ENCODE measurements around the gene MYBPC1. TPM values are rescaled to one million over a fixed set of nuclear protein-coding genes. Genes with fewer than 3 reads are reported as not detected.
"Not testable (repeated sequence)": the region's sequence is repeated elsewhere in the genome, so short reads cannot be mapped to it uniquely, and the experiment has no call there.

MYBPC1 gene
- polyA plus RNA-seq, 1 of the 3 experiments (the other 2 are of a cell fraction), result not detected

DNA sequence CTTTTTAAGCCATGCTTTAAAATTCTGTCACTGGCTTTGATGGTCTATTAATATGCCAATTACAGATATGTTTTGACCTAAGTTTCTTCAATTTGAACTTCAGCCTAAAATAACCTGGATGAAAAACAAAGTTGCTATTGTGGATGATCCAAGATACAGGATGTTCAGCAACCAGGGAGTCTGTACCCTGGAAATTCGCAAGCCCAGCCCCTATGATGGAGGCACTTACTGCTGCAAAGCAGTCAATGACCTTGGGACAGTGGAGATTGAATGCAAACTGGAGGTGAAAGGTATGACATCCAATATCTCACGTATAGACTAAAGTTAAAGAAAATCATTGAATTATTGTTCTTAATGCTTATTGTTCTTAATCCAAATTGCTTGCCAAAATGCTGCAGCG lies 85.5 kb downstream of the MYBPC1 start:
- CTCF ChIA-PET, result no interaction called here
- Histone ChIP-seq H2AFZ (ENCODE audit: low read depth) (no peak overlapping the region), H3K27ac (ENCODE audit: low read depth in 2 of 2, low read length in 1 of 2) (no peak overlapping the region), H3K4me2 (no peak overlapping the region), H3K4me1 (ENCODE audit: control insufficient read depth in 1 of 2, insufficient read depth in 2 of 2, low read depth in 1 of 2, low read length in 1 of 2) (no peaks in the 10 kb centered on the region), H3K36me3 (replicated peaks in 1 of 2; ENCODE audit: control insufficient read depth in 1 of 2, insufficient read depth in 2 of 2, low read length in 1 of 2) (no peaks in the 10 kb centered on the region), H3K9me3 (no peaks in the 10 kb centered on the region), H3K9me2 (no peaks in the 10 kb centered on the region), H3F3A (replicated peaks; ENCODE audit: insufficient read depth) (no peaks in the 10 kb centered on the region), H4K20me1 (ENCODE audit: insufficient read depth) (no peaks in the 10 kb centered on the region), H3K9ac (no peak overlapping the region), H3K4me3 (ENCODE audit: low read depth in 2 of 2, low read length in 1 of 2) (no peak overlapping the region), H3K27me3 (ENCODE audit: insufficient read depth) (no peaks in the 10 kb centered on the region), H3K79me2 (ENCODE audit: insufficient read depth) (no peaks in the 10 kb centered on the region)
- DNase-seq, result no peak
- WGBS (ENCODE audit: low lambda C conversion rate), result 18% methylated on average over 3 of the region's 3 CpGs
- POLR2A ChIA-PET, result no interaction called here
- TF ChIP-seq, protein P1, sequence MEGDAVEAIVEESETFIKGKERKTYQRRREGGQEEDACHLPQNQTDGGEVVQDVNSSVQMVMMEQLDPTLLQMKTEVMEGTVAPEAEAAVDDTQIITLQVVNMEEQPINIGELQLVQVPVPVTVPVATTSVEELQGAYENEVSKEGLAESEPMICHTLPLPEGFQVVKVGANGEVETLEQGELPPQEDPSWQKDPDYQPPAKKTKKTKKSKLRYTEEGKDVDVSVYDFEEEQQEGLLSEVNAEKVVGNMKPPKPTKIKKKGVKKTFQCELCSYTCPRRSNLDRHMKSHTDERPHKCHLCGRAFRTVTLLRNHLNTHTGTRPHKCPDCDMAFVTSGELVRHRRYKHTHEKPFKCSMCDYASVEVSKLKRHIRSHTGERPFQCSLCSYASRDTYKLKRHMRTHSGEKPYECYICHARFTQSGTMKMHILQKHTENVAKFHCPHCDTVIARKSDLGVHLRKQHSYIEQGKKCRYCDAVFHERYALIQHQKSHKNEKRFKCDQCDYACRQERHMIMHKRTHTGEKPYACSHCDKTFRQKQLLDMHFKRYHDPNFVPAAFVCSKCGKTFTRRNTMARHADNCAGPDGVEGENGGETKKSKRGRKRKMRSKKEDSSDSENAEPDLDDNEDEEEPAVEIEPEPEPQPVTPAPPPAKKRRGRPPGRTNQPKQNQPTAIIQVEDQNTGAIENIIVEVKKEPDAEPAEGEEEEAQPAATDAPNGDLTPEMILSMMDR (IDR thresholded peaks at IDR 0.05), result no peak
- TF ChIP-seq SMC3 (IDR thresholded peaks at IDR 0.05; ENCODE audit: low read depth, low read length) (no peak), TAF1 (IDR thresholded peaks at IDR 0.05; ENCODE audit: borderline replicate concordance, low read depth, low read length) (no peak), USF2 (IDR thresholded peaks at IDR 0.05; ENCODE audit: borderline replicate concordance, low read depth, low read length) (no peak), RAD21 (IDR thresholded peaks at IDR 0.05; ENCODE audit: low read length) (no peak), EP300 (IDR thresholded peaks at IDR 0.05; ENCODE audit: borderline replicate concordance in 1 of 2, low read depth in 1 of 2, low read length in 1 of 2) (no peak)
- TF ChIP-seq, protein P2, sequence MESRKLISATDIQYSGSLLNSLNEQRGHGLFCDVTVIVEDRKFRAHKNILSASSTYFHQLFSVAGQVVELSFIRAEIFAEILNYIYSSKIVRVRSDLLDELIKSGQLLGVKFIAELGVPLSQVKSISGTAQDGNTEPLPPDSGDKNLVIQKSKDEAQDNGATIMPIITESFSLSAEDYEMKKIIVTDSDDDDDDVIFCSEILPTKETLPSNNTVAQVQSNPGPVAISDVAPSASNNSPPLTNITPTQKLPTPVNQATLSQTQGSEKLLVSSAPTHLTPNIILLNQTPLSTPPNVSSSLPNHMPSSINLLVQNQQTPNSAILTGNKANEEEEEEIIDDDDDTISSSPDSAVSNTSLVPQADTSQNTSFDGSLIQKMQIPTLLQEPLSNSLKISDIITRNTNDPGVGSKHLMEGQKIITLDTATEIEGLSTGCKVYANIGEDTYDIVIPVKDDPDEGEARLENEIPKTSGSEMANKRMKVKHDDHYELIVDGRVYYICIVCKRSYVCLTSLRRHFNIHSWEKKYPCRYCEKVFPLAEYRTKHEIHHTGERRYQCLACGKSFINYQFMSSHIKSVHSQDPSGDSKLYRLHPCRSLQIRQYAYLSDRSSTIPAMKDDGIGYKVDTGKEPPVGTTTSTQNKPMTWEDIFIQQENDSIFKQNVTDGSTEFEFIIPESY (IDR thresholded peaks at IDR 0.05; ENCODE audit: borderline replicate concordance, low read depth), result no peak

DNA sequence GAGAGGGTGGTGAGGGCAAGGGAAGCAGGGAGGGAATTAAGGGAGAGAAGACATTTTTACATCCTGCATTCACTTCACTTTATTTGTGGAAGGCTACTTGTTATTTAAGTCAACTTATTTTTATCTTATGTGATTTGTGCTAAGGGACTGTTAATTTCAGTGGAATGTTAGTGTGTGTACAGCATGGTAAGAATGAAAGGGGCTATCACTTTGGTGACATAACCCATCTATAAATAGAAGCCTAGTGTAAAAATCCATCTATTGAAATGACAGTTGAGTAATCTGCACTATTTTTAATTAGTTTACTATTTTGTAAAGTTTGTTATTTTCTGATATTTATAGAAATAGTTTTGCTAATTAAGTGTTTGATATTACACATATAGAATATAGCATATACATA lies 85.9 kb downstream of the MYBPC1 start:
- no peak overlapping the region for H3K27ac ChIP-seq (ENCODE audit: low read depth in 2 of 2, low read length in 1 of 2)
- no peaks in the 10 kb centered on the region for H3K27me3 ChIP-seq (ENCODE audit: insufficient read depth)
- no peaks in the 10 kb centered on the region for H3K36me3 ChIP-seq (replicated peaks in 1 of 2; ENCODE audit: control insufficient read depth in 1 of 2, insufficient read depth in 2 of 2, low read length in 1 of 2)
- ChIA-PET POLR2A (no interaction called here), CTCF (no interaction called here)
- no peaks in the 10 kb centered on the region for H3F3A ChIP-seq (replicated peaks; ENCODE audit: insufficient read depth)
- no peaks in the 10 kb centered on the region for H3K79me2 ChIP-seq (ENCODE audit: insufficient read depth)
- H3K4me3 ChIP-seq (ENCODE audit: low read depth in 2 of 2, low read length in 1 of 2), result no peak overlapping the region
- no peaks in the 10 kb centered on the region for H3K9me2 ChIP-seq
- no peak for DNase-seq
- H3K9ac ChIP-seq, result no peak overlapping the region
- TF ChIP-seq FOXM1 (IDR thresholded peaks at IDR 0.05; ENCODE audit: low read depth), result no peak
- H3K4me1 ChIP-seq (ENCODE audit: control insufficient read depth in 1 of 2, insufficient read depth in 2 of 2, low read depth in 1 of 2, low read length in 1 of 2), result no peaks in the 10 kb centered on the region
- H2AFZ ChIP-seq (ENCODE audit: low read depth), result no peak overlapping the region
- H3K9me3 ChIP-seq, result no peaks in the 10 kb centered on the region
- no peak overlapping the region for H3K4me2 ChIP-seq
- no peaks in the 10 kb centered on the region for H4K20me1 ChIP-seq (ENCODE audit: insufficient read depth)

GRCh38 chr12:101681627-101682026 lies 86.9 kb downstream of the MYBPC1 start:
- H3K9ac ChIP-seq; POLR2A ChIA-PET; H3K27me3 ChIP-seq (ENCODE audit: insufficient read depth); H2AFZ ChIP-seq (ENCODE audit: low read depth); DNase-seq; H3K79me2 ChIP-seq (ENCODE audit: insufficient read depth); H3F3A ChIP-seq (replicated peaks; ENCODE audit: insufficient read depth); H4K20me1 ChIP-seq (ENCODE audit: insufficient read depth); H3K36me3 ChIP-seq (replicated peaks in 1 of 2; ENCODE audit: control insufficient read depth in 1 of 2, insufficient read depth in 2 of 2, low read length in 1 of 2); H3K9me2 ChIP-seq; H3K4me3 ChIP-seq (ENCODE audit: low read depth in 2 of 2, low read length in 1 of 2); H3K9me3 ChIP-seq; H3K4me1 ChIP-seq (ENCODE audit: control insufficient read depth in 1 of 2, insufficient read depth in 2 of 2, low read depth in 1 of 2, low read length in 1 of 2); H3K27ac ChIP-seq (ENCODE audit: low read depth in 2 of 2, low read length in 1 of 2); H3K4me2 ChIP-seq: not testable (repeated sequence)
- WGBS (ENCODE audit: low lambda C conversion rate), result 21% methylated on average over 6 of the region's 6 CpGs
- CTCF ChIA-PET, result interaction anchor here (0.9 to 1.0 kb wide), 2 partner anchors 11 to 15 kb away, joined by 3 to 4 read pairs; no protein-coding TSS in a partner anchor

Data from SK-N-SH (cell line).